ENCODE results near the gene FAM170B. TPM values are rescaled to one million over a fixed set of nuclear protein-coding genes. Genes with fewer than 3 reads are reported as not detected.

FAM170B gene
- total and polyA plus RNA-seq, 4 donors: 0.13 to 0.34 TPM; not detected in 2

DNA sequence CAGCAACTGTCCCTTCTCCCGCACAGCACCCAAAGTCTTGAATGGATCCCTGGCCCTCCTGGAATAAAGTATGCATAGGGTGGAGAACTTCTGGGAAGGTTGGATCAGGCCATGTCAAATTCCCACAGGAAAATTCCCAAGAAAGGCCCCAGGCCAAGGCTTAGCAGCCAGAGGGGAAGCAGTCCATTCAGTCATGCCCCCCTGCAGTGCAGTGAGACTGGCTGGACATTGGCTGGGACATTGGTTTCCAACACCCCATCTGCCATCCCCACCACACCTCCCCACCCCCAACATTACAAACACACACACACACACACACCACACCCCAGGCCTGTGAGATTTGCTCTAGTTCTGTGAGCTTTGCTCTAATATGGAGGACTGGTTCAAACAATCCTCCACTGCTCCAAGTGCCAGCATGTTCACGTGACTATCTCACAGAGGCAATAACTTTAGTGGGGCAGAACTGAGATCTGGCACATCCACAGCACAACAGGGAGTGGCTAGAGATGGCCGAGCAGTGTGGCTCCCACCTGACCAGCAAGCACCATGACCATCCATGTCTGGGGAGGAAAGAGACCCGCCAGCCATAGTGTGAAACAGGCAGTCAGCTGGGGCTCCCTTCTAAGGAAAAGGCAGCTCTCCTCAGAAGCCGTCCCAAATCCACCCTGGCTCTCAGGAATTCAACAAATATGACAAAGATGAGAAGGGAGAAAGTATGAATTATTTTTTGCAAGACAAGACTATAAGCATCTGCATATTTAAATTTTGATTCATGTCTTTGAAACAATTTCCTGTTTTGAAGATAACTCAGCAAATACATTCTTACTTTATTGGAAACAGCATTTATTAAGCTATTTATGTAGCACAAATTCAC lies 6.7 kb upstream of the FAM170B start:
- Histone ChIP-seq H3K36me3 (ENCODE audit: control insufficient read depth in 4 of 4, insufficient read depth in 4 of 4, low read length in 4 of 4) (no peaks in the 10 kb centered on the region), H3K27me3 (ENCODE audit: control insufficient read depth in 3 of 3, insufficient read depth in 3 of 3, low read length in 2 of 3) (no peaks in the 10 kb centered on the region), H3K9ac (ENCODE audit: insufficient read depth in 1 of 2, low read length in 2 of 2) (no peak overlapping the region), H3K27ac (ENCODE audit: low read depth in 1 of 2, low read length in 1 of 2) (no peak overlapping the region), H3K4me1 (ENCODE audit: control insufficient read depth in 5 of 5, insufficient read depth in 5 of 5, low read length in 5 of 5) (peaks cover 0 to 75% (median 7%) of the 10 kb centered on the region in 5 donors), H3K4me3 (no peak overlapping the region), H3K9me3 (ENCODE audit: control insufficient read depth in 4 of 4, insufficient read depth in 3 of 4, low read length in 3 of 4) (no peaks in the 10 kb centered on the region)
- peak in 1 of 3 donors; percentile 21 for DNase-seq
- TF ChIP-seq, protein P1, sequence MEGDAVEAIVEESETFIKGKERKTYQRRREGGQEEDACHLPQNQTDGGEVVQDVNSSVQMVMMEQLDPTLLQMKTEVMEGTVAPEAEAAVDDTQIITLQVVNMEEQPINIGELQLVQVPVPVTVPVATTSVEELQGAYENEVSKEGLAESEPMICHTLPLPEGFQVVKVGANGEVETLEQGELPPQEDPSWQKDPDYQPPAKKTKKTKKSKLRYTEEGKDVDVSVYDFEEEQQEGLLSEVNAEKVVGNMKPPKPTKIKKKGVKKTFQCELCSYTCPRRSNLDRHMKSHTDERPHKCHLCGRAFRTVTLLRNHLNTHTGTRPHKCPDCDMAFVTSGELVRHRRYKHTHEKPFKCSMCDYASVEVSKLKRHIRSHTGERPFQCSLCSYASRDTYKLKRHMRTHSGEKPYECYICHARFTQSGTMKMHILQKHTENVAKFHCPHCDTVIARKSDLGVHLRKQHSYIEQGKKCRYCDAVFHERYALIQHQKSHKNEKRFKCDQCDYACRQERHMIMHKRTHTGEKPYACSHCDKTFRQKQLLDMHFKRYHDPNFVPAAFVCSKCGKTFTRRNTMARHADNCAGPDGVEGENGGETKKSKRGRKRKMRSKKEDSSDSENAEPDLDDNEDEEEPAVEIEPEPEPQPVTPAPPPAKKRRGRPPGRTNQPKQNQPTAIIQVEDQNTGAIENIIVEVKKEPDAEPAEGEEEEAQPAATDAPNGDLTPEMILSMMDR (IDR thresholded peaks at IDR 0.05; ENCODE audit: control extremely low read depth, extremely low read depth): no peak
- WGBS, 2 donors: 81 to 94% methylated on average over 5 of the region's 5 CpGs
- ATAC-seq (ENCODE audit: insufficient read depth, low FRiP score): no peak

DNA sequence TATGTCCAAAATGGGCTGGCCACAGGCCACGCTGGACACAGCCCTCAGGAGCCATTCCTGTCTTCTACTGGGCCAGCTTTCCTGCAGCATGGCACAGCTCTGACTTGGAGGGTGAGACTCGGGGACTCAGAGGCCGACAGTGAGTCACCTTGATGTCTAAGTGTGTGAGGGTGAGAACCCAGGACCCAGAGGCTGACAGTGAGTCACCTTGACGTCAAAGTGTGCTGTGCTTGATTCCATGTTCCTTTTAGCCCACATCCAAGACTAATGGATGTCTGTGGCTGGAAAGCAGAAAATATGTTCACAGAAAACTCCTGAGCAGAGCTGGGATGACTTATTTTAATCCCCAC lies 6.0 kb upstream of the FAM170B start:
- H3K27me3 ChIP-seq (ENCODE audit: control insufficient read depth in 3 of 3, insufficient read depth in 3 of 3, low read length in 2 of 3): no peaks in the 10 kb centered on the region
- TF ChIP-seq, protein P1 (IDR thresholded peaks at IDR 0.05; ENCODE audit: control extremely low read depth, extremely low read depth): no peak
- no peak overlapping the region for H3K9ac ChIP-seq (ENCODE audit: insufficient read depth in 1 of 2, low read length in 2 of 2)
- ATAC-seq (ENCODE audit: insufficient read depth, low FRiP score) (no peak), DNase-seq (no peak)
- H3K4me1 ChIP-seq (ENCODE audit: control insufficient read depth in 5 of 5, insufficient read depth in 5 of 5, low read length in 5 of 5): peaks cover 0 to 71% (median 5%) of the 10 kb centered on the region in 5 donors
- no peak overlapping the region for H3K4me3 ChIP-seq
- H3K9me3 ChIP-seq (ENCODE audit: control insufficient read depth in 4 of 4, insufficient read depth in 3 of 4, low read length in 3 of 4): no peaks in the 10 kb centered on the region
- H3K27ac ChIP-seq (ENCODE audit: low read depth in 1 of 2, low read length in 1 of 2): peak overlapping the region in 1 of 2 donors; percentile 44
- 86 to 95% methylated on average over 4 of the region's 4 CpGs for WGBS, 2 donors
- H3K36me3 ChIP-seq (ENCODE audit: control insufficient read depth in 4 of 4, insufficient read depth in 4 of 4, low read length in 4 of 4): no peaks in the 10 kb centered on the region

DNA sequence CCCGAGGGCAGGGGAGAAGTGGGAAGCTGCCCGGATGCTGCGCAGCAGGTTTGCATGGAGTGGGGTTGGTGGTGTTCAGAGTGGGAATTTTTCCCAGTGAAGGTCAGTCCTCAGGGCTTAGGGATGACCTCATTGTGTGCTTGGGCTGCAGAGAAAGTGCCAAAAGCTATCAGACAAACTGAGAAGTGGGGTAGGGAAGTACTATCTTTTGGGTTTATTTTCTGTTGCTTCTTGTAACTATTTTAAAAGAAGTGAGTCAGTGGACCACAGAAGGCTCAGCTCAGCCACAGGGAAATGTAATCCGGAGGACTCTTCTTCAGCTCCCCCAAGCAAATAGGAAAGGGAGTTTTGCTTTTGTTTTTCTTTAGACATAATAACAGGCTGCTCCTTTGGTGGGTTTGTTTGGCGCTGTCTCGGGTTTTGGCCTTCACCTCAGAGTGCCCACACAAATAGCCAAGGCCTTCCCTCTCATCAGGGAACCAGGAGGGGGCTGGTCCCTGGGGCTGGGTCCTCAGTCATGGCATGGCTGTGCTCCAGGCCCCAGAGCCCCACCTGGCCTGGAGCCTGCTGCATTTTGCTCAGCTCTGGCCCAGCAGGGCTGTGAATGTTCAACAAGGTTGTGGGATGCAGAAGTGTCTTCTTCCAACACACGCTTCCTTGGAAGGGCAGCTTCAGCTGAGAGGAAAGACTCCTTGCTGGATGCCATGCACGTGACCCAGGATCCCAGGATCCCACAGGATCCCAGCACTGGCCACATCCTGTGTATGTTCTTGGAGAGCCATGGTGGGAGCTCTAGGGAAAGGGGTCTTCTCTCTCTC lies 5.4 kb upstream of the FAM170B start:
- Histone ChIP-seq H3K27ac (ENCODE audit: low read depth in 1 of 2, low read length in 1 of 2) (peak overlapping the region in 1 of 2 donors; percentile 56), H3K27me3 (ENCODE audit: control insufficient read depth in 3 of 3, insufficient read depth in 3 of 3, low read length in 2 of 3) (no peaks in the 10 kb centered on the region), H3K9ac (ENCODE audit: insufficient read depth in 1 of 2, low read length in 2 of 2) (peak overlapping the region in 1 of 2 donors; percentile 48), H3K4me1 (ENCODE audit: control insufficient read depth in 5 of 5, insufficient read depth in 5 of 5, low read length in 5 of 5) (peaks cover 0 to 66% (median 5%) of the 10 kb centered on the region in 5 donors), H3K9me3 (ENCODE audit: control insufficient read depth in 4 of 4, insufficient read depth in 3 of 4, low read length in 3 of 4) (no peaks in the 10 kb centered on the region), H3K4me3 (no peak overlapping the region), H3K36me3 (ENCODE audit: control insufficient read depth in 4 of 4, insufficient read depth in 4 of 4, low read length in 4 of 4) (no peaks in the 10 kb centered on the region)
- peak in 2 of 3 donors; percentile 56 to 67 for DNase-seq
- 70 to 77% methylated on average over 8 of the region's 8 CpGs for whole genome bisulfite sequencing, 2 donors
- TF ChIP-seq, protein P1 (IDR thresholded peaks at IDR 0.05; ENCODE audit: control extremely low read depth, extremely low read depth): no peak
- peak; percentile 41 for ATAC-seq (ENCODE audit: insufficient read depth, low FRiP score)

All from lung (tissue), 12 donors.